ENCODE measurements around the gene CCL4.
"Not testable (repeated sequence)": the region's sequence is repeated elsewhere in the genome, so short reads cannot be mapped to it uniquely, and the experiment has no call there.

The CCL4 gene

GRCh38 chr17:36088670-36089338 is 14.8 kb upstream of the CCL4 start:
- DNase-seq, result no peak

- DNase-seq, result no peak
These were observed 14.2 kb upstream of the CCL4 start for GRCh38 chr17:36089339-36089865.

- peak; percentile 58 for DNase-seq
These were observed 13.5 kb upstream of the CCL4 start, which contains the start of gene CCL3 for GRCh38 chr17:36089888-36090836. Gene CCL3, minus strand, starts transcription at chr17:36090143. Its CDS starts 85 bp downstream, at chr17:36090058.

- DNase-seq, result peak; percentile 45
These were observed 11.4 kb upstream of the CCL4 start for GRCh38 chr17:36092230-36092629.

GRCh38 chr17:36092715-36093114 is 10.9 kb upstream of the CCL4 start:
- not testable (repeated sequence) for DNase-seq

GRCh38 chr17:36094232-36094631 is 9.4 kb upstream of the CCL4 start:
- DNase-seq, result no peak

GRCh38 chr17:36094746-36095145 is 8.9 kb upstream of the CCL4 start:
- no peak for DNase-seq

- no peak for DNase-seq
These were observed 7.6 kb upstream of the CCL4 start for GRCh38 chr17:36095992-36096391.

GRCh38 chr17:36099004-36099403 is 4.6 kb upstream of the CCL4 start:
- not testable (repeated sequence) for DNase-seq

GRCh38 chr17:36104246-36104645 is 619 bp downstream of the CCL4 start:
- not testable (repeated sequence) for DNase-seq

- DNase-seq, result peak; percentile 8
These were observed 1.1 kb downstream of the CCL4 start for GRCh38 chr17:36104701-36105181.

- DNase-seq, result peak; percentile 36
These were observed 2.3 kb downstream of the CCL4 start for GRCh38 chr17:36105781-36106492.

- DNase-seq, result no peak
These were observed 2.8 kb downstream of the CCL4 start for GRCh38 chr17:36106493-36106835.

- peak; percentile 46 for DNase-seq
These were observed 4.0 kb downstream of the CCL4 start for GRCh38 chr17:36107660-36108059.

GRCh38 chr17:36108265-36108664 is 4.6 kb downstream of the CCL4 start:
- not testable (repeated sequence) for DNase-seq

GRCh38 chr17:36111068-36111490 is 7.5 kb downstream of the CCL4 start:
- no peak for DNase-seq

GRCh38 chr17:36112572-36112971 is 8.9 kb downstream of the CCL4 start:
- no peak for DNase-seq

- not testable (repeated sequence) for DNase-seq
These were observed 9.5 kb downstream of the CCL4 start for GRCh38 chr17:36113131-36113530.

- DNase-seq, result not testable (repeated sequence)
These were observed 11.5 kb downstream of the CCL4 start for GRCh38 chr17:36114971-36115648.

GRCh38 chr17:36115649-36115977 is 12.0 kb downstream of the CCL4 start:
- DNase-seq, result not testable (repeated sequence)

GRCh38 chr17:36117505-36118382 is 14.1 kb downstream of the CCL4 start:
- DNase-seq, result no peak

Measured in CD4-positive, alpha-beta T cell treated with Interleukin-17A for 1 hour (primary cell).